Chondrocyte (in vitro differentiated cells): ENCODE data around the gene NINL. TPM values are rescaled to one million over a fixed set of nuclear protein-coding genes. Genes with fewer than 3 reads are reported as not detected.
"Not testable (repeated sequence)": the region's sequence is repeated elsewhere in the genome, so short reads cannot be mapped to it uniquely, and the experiment has no call there.

Experiments used
- DNase-seq: peaks from one replicate; pipeline ENCODE4 v3.0.0; 2021; ENCODE audit warnings: mixed read lengths, low spot score
- H3K27ac Mint-ChIP-seq: one replicate; pipeline ENCODE4 v1.8.0; 2021; ENCODE audit warnings: mild to moderate bottlenecking, moderate library complexity, mixed read lengths; ENCODE audit not compliant: unreplicated experiment
- H3K27me3 Mint-ChIP-seq: 2 replicates; pipeline ENCODE4 v1.8.0; 2021; ENCODE audit warnings: low read depth, mixed read lengths
- H3K36me3 Mint-ChIP-seq: 2 replicates; pipeline ENCODE4 v1.8.0; 2021; ENCODE audit warnings: low read depth, mixed read lengths
- H3K4me1 Mint-ChIP-seq: 2 replicates; pipeline ENCODE4 v1.8.0; 2021; ENCODE audit warnings: low read depth, mild to moderate bottlenecking, mixed read lengths
- H3K4me3 Mint-ChIP-seq: one replicate; pipeline ENCODE4 v1.8.0; 2021; ENCODE audit warnings: mild to moderate bottlenecking, moderate library complexity, mixed read lengths; ENCODE audit not compliant: unreplicated experiment
- H3K9me3 Mint-ChIP-seq: 2 replicates; pipeline ENCODE4 v1.8.0; 2021; ENCODE audit warnings: low read depth, mixed read lengths
- total RNA-seq: library from RNA; stranded (reverse); gene quantifications from 3 replicates; pipeline ENCODE4 v1.2.1, GENCODE V29; 2021
- TF ChIP-seq, protein P1 (sequence below): fragments of 200-600 bp; sonication (generic); IDR thresholded peaks from 2 replicates; pipeline ENCODE4 v1.5.0; 2021; ENCODE audit warnings: antibody characterized with exemption, mild to moderate bottlenecking, moderate library complexity

NINL gene
- total RNA-seq, 1 donor from 2014 or later, result 10.6 TPM

DNA sequence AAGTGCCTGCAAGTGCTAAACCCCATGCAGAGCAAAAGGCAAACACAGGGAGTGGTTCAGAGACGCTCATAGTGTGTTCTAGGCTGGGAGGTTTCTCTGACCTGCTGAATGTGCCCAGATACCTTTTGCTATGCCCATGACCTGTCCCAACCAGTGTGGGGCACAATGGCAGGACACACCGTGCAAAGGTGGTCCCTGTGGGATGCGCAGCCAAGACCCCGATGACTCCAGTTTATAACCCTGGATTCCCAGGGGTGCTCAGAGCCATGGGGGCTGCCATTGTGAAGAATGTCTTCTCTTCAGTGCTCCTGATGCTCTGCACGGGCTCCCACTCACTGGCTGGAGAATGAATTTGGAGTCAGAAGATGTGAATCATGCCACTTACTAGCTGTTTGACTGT lies 2.2 kb upstream of the NINL start:
- no peaks in the 10 kb centered on the region for H3K9me3 Mint-ChIP-seq
- no peaks in the 10 kb centered on the region for H3K27me3 Mint-ChIP-seq
- H3K4me1 Mint-ChIP-seq, result peaks cover 20% of the 10 kb centered on the region
- TF ChIP-seq, protein P1, sequence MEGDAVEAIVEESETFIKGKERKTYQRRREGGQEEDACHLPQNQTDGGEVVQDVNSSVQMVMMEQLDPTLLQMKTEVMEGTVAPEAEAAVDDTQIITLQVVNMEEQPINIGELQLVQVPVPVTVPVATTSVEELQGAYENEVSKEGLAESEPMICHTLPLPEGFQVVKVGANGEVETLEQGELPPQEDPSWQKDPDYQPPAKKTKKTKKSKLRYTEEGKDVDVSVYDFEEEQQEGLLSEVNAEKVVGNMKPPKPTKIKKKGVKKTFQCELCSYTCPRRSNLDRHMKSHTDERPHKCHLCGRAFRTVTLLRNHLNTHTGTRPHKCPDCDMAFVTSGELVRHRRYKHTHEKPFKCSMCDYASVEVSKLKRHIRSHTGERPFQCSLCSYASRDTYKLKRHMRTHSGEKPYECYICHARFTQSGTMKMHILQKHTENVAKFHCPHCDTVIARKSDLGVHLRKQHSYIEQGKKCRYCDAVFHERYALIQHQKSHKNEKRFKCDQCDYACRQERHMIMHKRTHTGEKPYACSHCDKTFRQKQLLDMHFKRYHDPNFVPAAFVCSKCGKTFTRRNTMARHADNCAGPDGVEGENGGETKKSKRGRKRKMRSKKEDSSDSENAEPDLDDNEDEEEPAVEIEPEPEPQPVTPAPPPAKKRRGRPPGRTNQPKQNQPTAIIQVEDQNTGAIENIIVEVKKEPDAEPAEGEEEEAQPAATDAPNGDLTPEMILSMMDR, result no peak
- DNase-seq, result no peak
- H3K27ac Mint-ChIP-seq, result no peak overlapping the region
- no peaks in the 10 kb centered on the region for H3K36me3 Mint-ChIP-seq
- no peak overlapping the region for H3K4me3 Mint-ChIP-seq

DNA sequence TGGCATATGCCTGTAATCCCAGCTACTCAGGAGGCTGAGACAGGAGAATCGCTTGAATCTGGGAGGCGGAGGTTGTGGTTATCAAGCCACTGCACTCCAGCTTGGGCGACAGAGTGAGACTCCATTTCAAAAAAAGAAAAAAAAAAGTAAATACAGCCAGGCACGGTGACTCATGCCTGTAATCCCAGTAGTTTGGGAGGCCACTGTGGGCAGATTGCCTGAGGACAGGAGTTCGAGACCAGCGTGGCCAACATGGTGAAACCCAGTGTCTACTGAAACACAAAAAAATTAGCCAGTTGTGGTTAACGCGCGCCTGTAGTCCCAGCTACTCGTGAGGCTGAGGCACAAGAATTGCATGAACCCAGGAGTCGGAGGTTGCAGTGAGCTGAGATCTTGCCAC lies 1.5 kb upstream of the NINL start:
- TF ChIP-seq, protein P1, result no peak
- no peak for DNase-seq
- no peak overlapping the region for H3K4me3 Mint-ChIP-seq
- peaks cover 24% of the 10 kb centered on the region for H3K4me1 Mint-ChIP-seq
- no peaks in the 10 kb centered on the region for H3K9me3 Mint-ChIP-seq
- H3K36me3 Mint-ChIP-seq, result no peaks in the 10 kb centered on the region
- H3K27ac Mint-ChIP-seq, result no peak overlapping the region
- H3K27me3 Mint-ChIP-seq, result no peaks in the 10 kb centered on the region

DNA sequence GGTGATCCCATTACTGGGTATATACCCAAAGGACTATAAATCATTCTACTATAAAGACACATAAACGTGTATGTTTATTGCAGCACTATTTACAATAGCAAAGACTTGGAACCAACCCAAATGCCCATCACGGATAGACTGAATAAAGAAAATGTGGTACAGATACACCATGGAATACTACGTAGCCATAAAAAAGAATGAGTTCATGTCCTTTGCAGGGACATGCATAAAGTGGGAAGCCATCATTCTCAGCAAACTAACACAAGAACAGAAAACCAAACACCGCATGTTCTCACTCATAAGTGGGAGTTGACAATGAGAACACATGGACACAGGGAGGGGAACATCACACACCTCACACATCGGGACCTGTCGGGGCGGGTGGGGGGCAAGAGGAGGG lies 1.7 kb downstream of the NINL start:
- H3K4me3 Mint-ChIP-seq, result peak overlapping the region; percentile 81
- peaks cover 34% of the 10 kb centered on the region for H3K4me1 Mint-ChIP-seq
- H3K9me3 Mint-ChIP-seq, DNase-seq, H3K36me3 Mint-ChIP-seq, H3K27ac Mint-ChIP-seq, H3K27me3 Mint-ChIP-seq: not testable (repeated sequence)

DNA sequence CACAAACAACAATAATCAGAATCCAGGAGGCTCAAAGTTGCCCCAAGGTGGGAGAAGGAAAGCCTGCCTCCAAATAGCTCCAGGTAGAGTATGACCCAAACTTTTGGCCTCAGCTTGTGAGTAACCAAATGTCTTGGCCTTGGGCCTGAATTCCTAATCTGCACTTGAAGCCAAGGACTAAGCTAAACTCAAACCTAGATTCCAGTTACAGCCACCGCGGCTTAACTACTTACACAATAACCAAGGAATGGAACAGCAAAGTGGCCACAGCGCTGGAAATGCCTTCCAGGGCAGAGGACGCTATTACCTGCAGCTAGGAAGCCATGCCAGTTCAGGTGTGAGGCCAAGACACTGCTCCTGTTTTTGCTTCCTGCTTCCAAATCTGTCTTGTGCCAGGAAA lies 4.6 kb downstream of the NINL start:
- H3K4me3 Mint-ChIP-seq, result no peak overlapping the region
- peaks cover 1% of the 10 kb centered on the region for H3K36me3 Mint-ChIP-seq
- TF ChIP-seq, protein P1, result no peak
- no peaks in the 10 kb centered on the region for H3K9me3 Mint-ChIP-seq
- no peak overlapping the region for H3K27ac Mint-ChIP-seq
- H3K4me1 Mint-ChIP-seq, result peaks cover 34% of the 10 kb centered on the region
- no peak for DNase-seq
- no peaks in the 10 kb centered on the region for H3K27me3 Mint-ChIP-seq

DNA sequence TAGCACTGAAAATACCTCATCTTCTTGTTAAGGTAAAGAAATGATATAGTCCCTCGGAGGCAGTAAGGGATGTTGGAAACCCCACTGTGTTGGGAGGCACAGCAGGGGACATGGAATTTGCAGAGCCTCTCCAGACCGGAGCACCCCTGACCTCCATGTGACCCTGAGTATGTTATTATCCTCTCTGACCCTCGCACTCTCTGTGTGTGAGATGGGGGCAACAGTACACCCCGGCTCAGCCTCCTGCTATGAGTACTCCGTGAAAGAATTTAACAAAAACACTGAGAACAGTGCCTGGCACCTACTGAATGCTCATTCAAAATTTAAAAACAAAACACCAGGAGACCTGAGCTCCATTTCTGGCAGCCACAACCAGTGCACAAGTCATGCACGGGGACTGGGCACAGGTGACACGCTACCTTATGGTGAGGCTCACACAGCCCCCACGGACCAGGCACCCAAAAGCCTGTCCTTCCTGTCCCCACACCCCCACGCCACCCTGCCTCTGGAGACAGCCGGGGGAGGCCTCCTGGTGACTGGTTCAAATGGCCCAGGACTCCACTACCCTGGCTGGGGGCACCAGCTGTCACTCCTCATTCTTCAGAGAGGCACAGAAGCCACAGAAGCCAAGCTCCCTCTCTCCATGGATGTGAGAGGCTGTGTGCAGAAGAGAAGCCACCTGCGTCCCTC lies 6.1 kb downstream of the NINL start:
- TF ChIP-seq, protein P1, result no peak
- Mint-ChIP-seq H3K27ac (peak overlapping the region; percentile 54), H3K36me3 (peaks cover 1% of the 10 kb centered on the region), H3K4me3 (no peak overlapping the region), H3K9me3 (no peaks in the 10 kb centered on the region), H3K4me1 (peaks cover 34% of the 10 kb centered on the region), H3K27me3 (no peaks in the 10 kb centered on the region)
- no peak for DNase-seq
